Hematopoietic multipotent progenitor cell treated with erythropoietin and hydrocortisone succinate and interleukin-3 and kit ligand, for 15 days (in vitro differentiated cells): ENCODE results near the gene KIF21A.

ENCODE experiments used
- DNase-seq: peaks from one replicate; pipeline ENCODE4 v3.0.0-alpha.2; 2015; ENCODE audit warnings: low spot score

KIF21A gene

DNA sequence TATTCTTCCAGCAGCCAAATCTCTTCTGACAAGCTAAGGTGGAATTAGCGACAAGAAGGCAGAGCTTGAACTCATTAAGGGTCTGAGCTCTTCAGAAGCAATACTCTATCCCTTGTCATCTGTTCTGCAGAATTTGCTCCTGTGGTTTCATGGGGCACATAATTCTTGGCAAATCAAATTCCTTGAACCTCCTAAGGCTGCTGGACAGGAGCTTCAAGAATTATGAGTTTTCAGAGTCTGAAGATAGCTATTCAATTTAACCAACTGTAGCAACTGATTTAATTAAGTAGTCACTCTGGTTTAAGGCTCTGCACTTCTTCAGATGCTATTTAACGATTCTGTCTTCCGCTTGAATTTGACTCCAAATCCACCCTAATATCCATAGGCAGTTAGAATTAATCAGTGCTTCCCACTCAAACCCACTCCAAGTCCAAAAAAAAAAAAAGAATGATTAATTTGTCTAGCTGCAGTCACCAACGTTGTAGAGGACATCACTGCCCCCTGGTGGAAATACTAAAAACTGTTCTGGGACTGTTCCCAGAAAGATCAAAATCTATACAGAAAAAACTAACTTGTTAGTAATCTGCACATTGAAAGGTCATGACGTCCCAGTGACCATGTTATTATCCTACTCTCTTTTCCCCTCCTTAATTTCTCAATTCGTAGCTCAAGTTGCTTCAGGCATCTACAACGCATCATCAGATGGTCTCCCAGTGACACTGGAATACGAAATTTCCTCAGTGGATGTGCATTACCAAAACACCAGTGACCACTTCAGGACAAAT lies 169.9 kb downstream of the KIF21A start:
- peak; percentile 18 for DNase-seq

DNA sequence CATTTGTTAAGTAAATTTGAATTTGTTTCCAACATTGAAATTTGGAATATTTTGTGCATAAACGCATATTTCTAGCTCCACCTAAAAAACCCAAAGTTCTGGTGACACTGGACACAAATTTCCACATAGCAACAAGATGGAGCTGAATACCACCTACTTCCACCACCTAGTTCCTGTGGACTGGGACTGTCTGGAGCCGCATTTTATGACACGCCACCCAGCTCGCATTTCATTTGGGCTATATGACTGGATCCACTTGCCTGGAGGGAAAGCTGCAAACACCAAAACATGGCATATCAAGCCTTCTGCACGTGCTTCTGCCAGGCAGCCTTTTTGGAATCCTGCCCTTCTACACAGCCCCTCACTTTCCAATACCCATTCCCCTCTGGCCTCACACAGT lies 173.4 kb downstream of the KIF21A start:
- DNase-seq, result no peak

DNA sequence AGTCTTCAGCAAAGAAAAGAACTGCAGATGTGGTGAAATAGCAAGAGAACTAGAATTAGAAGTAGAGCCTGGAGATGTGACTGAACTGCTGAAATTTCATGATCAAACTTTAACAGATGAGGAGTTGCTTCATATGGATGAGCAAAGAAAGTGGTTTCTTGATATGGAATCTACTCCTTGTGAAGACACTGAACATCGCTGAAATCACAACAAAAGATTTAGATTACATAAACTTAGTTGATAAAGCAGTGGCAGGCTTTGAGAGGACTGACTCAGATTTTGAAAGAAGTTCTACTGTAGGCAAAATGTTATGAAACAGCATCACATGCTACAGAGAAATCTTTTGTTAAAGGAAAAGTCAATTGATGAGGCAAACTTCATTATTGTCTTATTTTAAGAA lies 175.0 kb downstream of the KIF21A start:
- DNase-seq, result no peak

DNA sequence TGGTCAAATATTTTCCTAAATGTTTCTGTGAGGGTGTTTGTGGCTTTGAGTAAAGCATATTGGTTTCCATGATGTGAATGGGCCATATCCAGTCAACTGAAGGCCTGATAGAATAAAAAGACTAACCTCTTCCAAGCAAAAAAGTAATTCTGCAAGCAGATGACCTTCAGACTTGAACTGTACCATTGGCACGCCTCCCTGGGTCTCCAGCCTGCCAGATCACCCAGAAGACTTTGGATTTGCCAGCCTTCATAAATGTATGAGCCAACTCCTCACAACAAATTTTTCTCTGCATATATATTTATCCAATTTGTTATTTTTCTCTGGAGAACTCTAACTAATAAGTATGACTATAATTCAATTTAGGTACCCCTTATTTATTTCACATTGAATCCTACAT lies 190.3 kb downstream of the KIF21A start:
- DNase-seq, result no peak
